Measurements from ENCODE around the gene GET4.

- TF ChIP-seq CTCF (conservative IDR thresholded peaks at IDR 0.05 in 1 of 2, IDR thresholded peaks at IDR 0.05 in 1 of 2; ENCODE audit: extremely low read depth in 1 of 2, insufficient read depth in 1 of 2, low read depth in 1 of 2, low read length in 2 of 2): no peak
- no peak for TF ChIP-seq EZH2 (IDR thresholded peaks at IDR 0.05; ENCODE audit: borderline replicate concordance, low read length)
Observed at GRCh38 chr7:939843-940242, 63.5 kb downstream of the GET4 start.
